ENCODE results near the gene SLC12A3. TPM values are rescaled to one million over a fixed set of nuclear protein-coding genes. Genes with fewer than 3 reads are reported as not detected.
"Not testable (repeated sequence)": the region's sequence is repeated elsewhere in the genome, so short reads cannot be mapped to it uniquely, and the experiment has no call there.

Gene SLC12A3
- total RNA-seq, 1 experiment from 2014 or later = not detected

- no peak for DNase-seq (ENCODE audit: low read depth)
These were observed 51.8 kb downstream of the SLC12A3 start for GRCh38 chr16:56916571-56917403.

- DNase-seq (ENCODE audit: low read depth) = no peak
These were observed 53.5 kb downstream of the SLC12A3 start for GRCh38 chr16:56918467-56919012.

- no peak for DNase-seq (ENCODE audit: low read depth)
These were observed 54.2 kb downstream of the SLC12A3 start for GRCh38 chr16:56919099-56919800.

GRCh38 chr16:56921571-56921970 lies 56.6 kb downstream of the SLC12A3 start:
- no peak for DNase-seq (ENCODE audit: low read depth)

- no peak for DNase-seq (ENCODE audit: low read depth)
These were observed 58.6 kb downstream of the SLC12A3 start for GRCh38 chr16:56923481-56924091.

GRCh38 chr16:56927471-56927870 lies 62.5 kb downstream of the SLC12A3 start:
- no peak for DNase-seq (ENCODE audit: low read depth)

- DNase-seq (ENCODE audit: low read depth) = no peak
These were observed 64.6 kb downstream of the SLC12A3 start for GRCh38 chr16:56929639-56930038.

GRCh38 chr16:56930486-56931270 lies 65.7 kb downstream of the SLC12A3 start:
- no peak for DNase-seq (ENCODE audit: low read depth)

- peak; percentile 31 for DNase-seq (ENCODE audit: low read depth)
These were observed 66.4 kb downstream of the SLC12A3 start for GRCh38 chr16:56931271-56931891.

- DNase-seq (ENCODE audit: low read depth) = peak; percentile 97
These were observed 67.1 kb downstream of the SLC12A3 start, which contains the start of gene HERPUD1 for GRCh38 chr16:56931892-56932720. Gene HERPUD1, plus strand, starts transcription at chr16:56932142. Its CDS starts 103 bp downstream, at chr16:56932245.

- DNase-seq (ENCODE audit: low read depth) = peak; percentile 74
These were observed 68.0 kb downstream of the SLC12A3 start for GRCh38 chr16:56932721-56933619.

- no peak for DNase-seq (ENCODE audit: low read depth)
These were observed 69.0 kb downstream of the SLC12A3 start for GRCh38 chr16:56933828-56934598.

GRCh38 chr16:56934599-56935145 lies 69.7 kb downstream of the SLC12A3 start:
- not testable (repeated sequence) for DNase-seq (ENCODE audit: low read depth)

- no peak for DNase-seq (ENCODE audit: low read depth)
These were observed 70.2 kb downstream of the SLC12A3 start for GRCh38 chr16:56935201-56935600.

GRCh38 chr16:56936491-56936890 lies 71.5 kb downstream of the SLC12A3 start:
- DNase-seq (ENCODE audit: low read depth) = no peak

GRCh38 chr16:56936950-56937349 lies 71.9 kb downstream of the SLC12A3 start:
- DNase-seq (ENCODE audit: low read depth) = no peak

- DNase-seq (ENCODE audit: low read depth) = no peak
These were observed 73.9 kb downstream of the SLC12A3 start for GRCh38 chr16:56938664-56939513.
